GM12875 (cell line): Measurements from ENCODE around the gene CELF4.

Experiments
- H3K4me3 ChIP-seq: one replicate; pipeline ENCODE4 v1.5.1; 2011; ENCODE audit warnings: low read depth, low read length, control low read depth
- TF ChIP-seq, protein P1 (sequence below): IDR thresholded peaks from 2 replicates; pipeline ENCODE4 v1.5.1; 2011; ENCODE audit warnings: low read depth, mild to moderate bottlenecking, control low read depth, inconsistent platforms, low read length, moderate library complexity, borderline replicate concordance; ENCODE audit not compliant: insufficient read depth

CELF4 gene

DNA sequence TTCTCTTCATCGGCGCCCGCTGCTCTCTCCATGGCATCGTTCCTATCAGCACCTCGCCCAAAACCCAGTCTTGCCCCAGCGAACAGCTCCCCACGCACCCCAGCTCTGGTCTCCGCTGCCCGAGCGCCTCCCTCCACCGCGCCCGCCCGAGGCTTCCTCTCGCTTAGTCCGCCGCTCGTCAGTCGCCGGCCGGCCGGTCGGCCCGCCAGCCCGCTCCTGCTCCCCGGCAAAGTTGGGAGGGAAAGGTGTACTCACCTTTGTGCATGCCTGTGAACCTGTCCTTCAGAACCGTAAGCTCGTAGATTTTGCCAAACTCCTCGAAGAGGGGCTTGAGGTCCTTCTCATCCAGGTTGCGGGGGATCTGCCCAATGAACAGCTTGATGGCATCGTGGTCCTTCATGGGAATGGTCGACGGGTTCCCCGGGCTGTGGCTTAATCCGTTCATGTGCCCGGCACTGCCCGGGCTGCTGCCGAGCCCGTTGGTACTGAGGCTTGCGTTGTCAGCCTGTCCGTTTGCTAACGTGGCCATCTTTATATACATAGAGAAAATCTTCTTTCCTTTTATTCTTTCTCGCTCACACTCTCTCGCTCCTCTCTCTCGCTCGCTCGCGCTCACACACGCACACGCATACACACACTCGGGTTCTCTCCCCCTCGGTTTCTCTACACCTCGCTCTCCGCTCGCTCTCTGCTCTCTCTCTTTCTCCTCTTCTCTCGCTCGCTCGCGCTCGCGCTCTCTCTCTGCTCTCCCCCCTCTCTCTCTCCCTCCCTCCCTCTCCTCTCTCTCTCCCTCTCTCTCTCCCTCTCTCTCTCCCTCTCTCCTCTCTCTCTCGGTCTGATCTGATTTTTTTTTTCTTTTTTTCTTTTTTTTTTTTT lies at the start of gene CELF4:
Gene CELF4 (minus strand): TSS at position 698 of the 876 bp plus-strand sequence.
- H3K4me3 ChIP-seq: no peak within 1 kb of the TSS
- TF ChIP-seq, protein P1, sequence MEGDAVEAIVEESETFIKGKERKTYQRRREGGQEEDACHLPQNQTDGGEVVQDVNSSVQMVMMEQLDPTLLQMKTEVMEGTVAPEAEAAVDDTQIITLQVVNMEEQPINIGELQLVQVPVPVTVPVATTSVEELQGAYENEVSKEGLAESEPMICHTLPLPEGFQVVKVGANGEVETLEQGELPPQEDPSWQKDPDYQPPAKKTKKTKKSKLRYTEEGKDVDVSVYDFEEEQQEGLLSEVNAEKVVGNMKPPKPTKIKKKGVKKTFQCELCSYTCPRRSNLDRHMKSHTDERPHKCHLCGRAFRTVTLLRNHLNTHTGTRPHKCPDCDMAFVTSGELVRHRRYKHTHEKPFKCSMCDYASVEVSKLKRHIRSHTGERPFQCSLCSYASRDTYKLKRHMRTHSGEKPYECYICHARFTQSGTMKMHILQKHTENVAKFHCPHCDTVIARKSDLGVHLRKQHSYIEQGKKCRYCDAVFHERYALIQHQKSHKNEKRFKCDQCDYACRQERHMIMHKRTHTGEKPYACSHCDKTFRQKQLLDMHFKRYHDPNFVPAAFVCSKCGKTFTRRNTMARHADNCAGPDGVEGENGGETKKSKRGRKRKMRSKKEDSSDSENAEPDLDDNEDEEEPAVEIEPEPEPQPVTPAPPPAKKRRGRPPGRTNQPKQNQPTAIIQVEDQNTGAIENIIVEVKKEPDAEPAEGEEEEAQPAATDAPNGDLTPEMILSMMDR: no peak

DNA sequence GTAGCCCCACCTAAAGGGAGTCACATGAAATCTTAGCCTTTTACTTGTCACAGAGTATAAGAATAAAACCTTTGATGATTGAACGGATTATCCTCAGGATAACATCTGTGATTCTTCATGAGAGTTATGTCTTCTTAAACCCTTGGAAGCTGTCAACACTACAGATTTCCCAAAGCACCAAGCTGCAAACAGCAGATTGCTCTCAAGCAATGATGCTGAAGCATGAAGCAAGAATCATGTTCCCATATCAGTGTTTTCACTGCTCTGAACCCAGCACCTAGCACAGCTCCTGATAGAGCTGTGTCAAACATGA lies 47.6 kb upstream of the CELF4 start:
- H3K4me3 ChIP-seq: no peak overlapping the region
- TF ChIP-seq, protein P1: no peak

DNA sequence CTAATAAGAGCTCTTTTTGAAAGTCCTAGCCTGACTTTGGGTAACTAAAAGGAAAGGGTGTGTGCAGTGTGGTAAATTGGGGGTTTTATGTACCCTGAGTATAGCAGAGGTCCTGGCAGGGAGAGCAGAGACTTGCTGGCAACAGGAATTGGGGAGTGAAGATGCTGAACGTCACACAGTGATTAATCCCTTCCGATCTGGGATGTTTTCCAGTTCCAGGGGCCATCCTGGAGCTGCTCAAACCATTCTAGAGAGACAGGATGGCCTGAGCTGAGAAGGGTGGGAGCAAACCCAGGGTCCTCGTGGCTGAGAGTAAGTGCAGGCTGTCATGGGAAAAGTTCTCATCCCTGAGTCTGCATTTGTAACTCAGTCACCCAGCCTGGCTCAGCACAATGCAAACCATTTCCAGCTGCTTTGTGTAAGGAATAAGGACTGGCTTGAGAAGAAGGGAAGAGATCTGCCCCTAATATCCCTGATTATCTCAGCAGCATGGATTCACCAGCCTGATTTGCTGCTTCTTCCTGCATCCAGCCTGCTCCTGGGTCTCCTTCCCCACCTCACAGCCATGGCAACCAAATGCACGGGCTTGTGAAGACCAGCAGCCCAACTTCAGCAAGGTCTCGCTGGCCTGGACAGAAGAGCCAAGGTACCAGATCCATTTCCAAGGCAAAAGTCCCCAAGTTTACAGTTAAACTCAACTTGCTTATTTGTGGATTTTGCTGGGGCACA lies 47.1 kb upstream of the CELF4 start:
- TF ChIP-seq, protein P1: no peak
- no peak overlapping the region for H3K4me3 ChIP-seq

DNA sequence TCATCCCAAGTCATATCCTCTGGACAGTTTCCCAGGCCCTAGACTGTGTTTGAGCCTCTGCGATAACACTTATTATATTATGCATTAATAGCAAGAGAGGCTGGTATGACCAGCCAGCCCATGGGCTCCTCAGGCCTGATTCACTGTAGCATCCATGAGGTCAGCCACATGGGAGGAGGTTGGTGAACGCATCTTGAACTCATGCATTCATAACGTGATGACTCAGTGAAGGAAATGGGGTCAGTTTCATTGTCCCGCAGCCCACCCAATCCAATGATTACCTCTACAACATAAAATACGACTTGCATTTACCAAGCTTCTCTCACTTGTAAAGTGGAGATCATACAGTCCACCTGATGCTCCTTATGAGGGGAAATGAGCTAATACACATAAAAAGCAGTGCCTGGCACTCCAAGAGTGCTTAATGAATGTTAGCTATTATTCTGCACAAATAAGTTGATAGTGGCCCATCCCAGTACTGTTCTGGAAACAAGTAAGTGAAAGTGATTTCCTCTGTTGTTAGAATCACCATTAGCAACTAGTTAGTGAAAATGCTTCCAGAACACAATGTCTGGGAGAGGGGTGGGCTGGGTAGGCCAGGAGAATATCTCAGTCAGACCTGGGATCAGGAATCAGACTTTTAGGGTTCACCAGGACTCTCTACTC lies 46.1 kb upstream of the CELF4 start:
- H3K4me3 ChIP-seq: no peak overlapping the region
- TF ChIP-seq, protein P1: no peak

DNA sequence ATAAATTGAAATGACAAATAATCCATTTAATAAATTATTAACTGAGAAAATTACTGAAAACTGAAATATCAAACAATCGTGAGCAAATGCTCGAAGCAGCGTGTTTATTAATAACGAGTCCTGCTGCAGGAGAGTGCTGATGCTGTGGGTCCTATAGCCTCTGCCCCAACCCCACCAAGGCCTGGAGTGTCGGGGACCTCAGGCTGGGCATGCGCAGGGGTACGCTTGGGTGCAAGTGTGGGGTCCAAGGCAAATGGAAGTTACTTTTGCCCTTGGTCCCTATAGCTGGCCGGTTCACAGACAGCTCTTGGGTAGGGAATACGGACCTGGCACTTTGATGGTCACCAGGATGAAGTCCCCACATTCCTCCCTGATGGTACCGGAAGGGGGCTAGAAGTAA lies 43.3 kb upstream of the CELF4 start:
- TF ChIP-seq, protein P1: no peak
- H3K4me3 ChIP-seq: no peak overlapping the region

DNA sequence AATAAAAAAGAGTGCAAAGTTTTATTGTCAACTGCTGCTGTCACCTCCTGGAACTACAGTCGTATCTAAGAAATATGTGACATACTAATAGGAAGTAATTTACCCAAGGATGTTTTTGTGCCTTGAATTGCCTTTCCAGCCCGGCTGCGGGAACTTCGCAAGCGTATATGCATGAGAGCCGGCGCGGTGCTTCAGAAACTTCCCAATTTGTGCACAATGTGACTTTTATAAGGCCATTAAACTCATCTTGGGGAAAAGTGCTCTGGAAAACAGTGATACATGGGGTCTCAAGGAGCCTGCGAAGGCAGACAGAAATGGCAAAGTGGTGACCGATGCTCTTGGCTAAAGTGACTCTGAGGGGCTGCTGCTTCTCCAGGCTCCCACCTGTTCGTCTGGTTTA lies 41.7 kb upstream of the CELF4 start:
- TF ChIP-seq, protein P1: no peak
- no peak overlapping the region for H3K4me3 ChIP-seq
